PFSK-1 (cell line): ENCODE measurements around the gene PRPSAP2.

Source experiments
- FOXP2 ChIP-seq: optimal IDR thresholded peaks from 2 replicates; pipeline ENCODE3; 2011; ENCODE audit warnings: borderline replicate concordance, control low read depth, inconsistent platforms; ENCODE audit not compliant: insufficient read depth; ENCODE audit errors: extremely low read length, extremely low read depth
- POLR2AphosphoS5 ChIP-seq: IDR thresholded peaks from 2 replicates; pipeline ENCODE4 v1.6.1; 2012; ENCODE audit warnings: low read depth, mild to moderate bottlenecking, control low read depth, low read length, moderate library complexity
- REST ChIP-seq, 2 experiments: IDR thresholded peaks; 2 replicates each; pipeline versions ENCODE4 v1.6.1 to v1.8.0; 2011 to 2012; ENCODE audit warnings: low read depth in 2 of 2, low read length in 2 of 2, control low read depth in 1 of 2, inconsistent platforms in 1 of 2, mild to moderate bottlenecking in 1 of 2, moderate library complexity in 1 of 2; ENCODE audit not compliant: insufficient read depth in 1 of 2
- SIN3A ChIP-seq: IDR thresholded peaks from 2 replicates; pipeline ENCODE4 v1.6.1; 2012; ENCODE audit warnings: mild to moderate bottlenecking, low read length, moderate library complexity, borderline replicate concordance; ENCODE audit not compliant: insufficient read depth
- TAF1 ChIP-seq: IDR thresholded peaks from 2 replicates; pipeline ENCODE4 v1.6.1; 2012; ENCODE audit warnings: low read length, control low read depth, borderline replicate concordance; ENCODE audit not compliant: insufficient read depth

The PRPSAP2 gene

GRCh38 chr17:18859256-18859655, 1.3 kb downstream of the PRPSAP2 start:
- TF ChIP-seq SIN3A (no peak), TAF1 (no peak), FOXP2 (no peak), POLR2AphosphoS5 (no peak), REST (IDR thresholded peaks at IDR 0.05; ENCODE audit: insufficient read depth in 1 of 2, low read depth in 2 of 2, low read length in 2 of 2) (no peak)

- no peak for TF ChIP-seq TAF1
- no peak for TF ChIP-seq SIN3A
- TF ChIP-seq REST (IDR thresholded peaks at IDR 0.05; ENCODE audit: insufficient read depth in 1 of 2, low read depth in 2 of 2, low read length in 2 of 2), result no peak
- TF ChIP-seq FOXP2, result no peak
- TF ChIP-seq POLR2AphosphoS5, result no peak
Observed at GRCh38 chr17:18860161-18860972, 2.4 kb downstream of the PRPSAP2 start.

GRCh38 chr17:18862011-18862410, 4.1 kb downstream of the PRPSAP2 start:
- TF ChIP-seq POLR2AphosphoS5 (no peak), FOXP2 (no peak), REST (IDR thresholded peaks at IDR 0.05; ENCODE audit: insufficient read depth in 1 of 2, low read depth in 2 of 2, low read length in 2 of 2) (no peak), SIN3A (no peak), TAF1 (no peak)

GRCh38 chr17:18866866-18867813, 9.2 kb downstream of the PRPSAP2 start:
- TF ChIP-seq REST (IDR thresholded peaks at IDR 0.05; ENCODE audit: insufficient read depth in 1 of 2, low read depth in 2 of 2, low read length in 2 of 2) (no peak), POLR2AphosphoS5 (no peak), FOXP2 (no peak), SIN3A (no peak), TAF1 (no peak)
